H9 (cell line): ENCODE results near the gene WT1. TPM values are rescaled to one million over a fixed set of nuclear protein-coding genes. Genes with fewer than 3 reads are reported as not detected.

ENCODE experiments used
- DNase-seq: peaks from one replicate; pipeline ENCODE4 v3.0.0-alpha.2; 2017
- H2AFZ ChIP-seq: one replicate; pipeline ENCODE4 v1.6.1; 2013; ENCODE audit warnings: mild to moderate bottlenecking, low read length, control low read depth, moderate library complexity
- H2AK5ac ChIP-seq: 2 replicates; pipeline ENCODE4 v1.6.1; 2013; ENCODE audit warnings: low read length, control low read depth, mixed read lengths; ENCODE audit not compliant: insufficient read length
- H2BK120ac ChIP-seq: one replicate; pipeline ENCODE4 v1.6.1; 2013; ENCODE audit warnings: low read depth, mild to moderate bottlenecking, low read length, control low read depth, inconsistent platforms; ENCODE audit not compliant: poor library complexity, severe bottlenecking
- H2BK12ac ChIP-seq: 2 replicates; pipeline ENCODE4 v1.6.1; 2013; ENCODE audit warnings: low read length, control low read depth, mixed read lengths, low read depth; ENCODE audit not compliant: insufficient read length
- H2BK15ac ChIP-seq: 2 replicates; pipeline ENCODE4 v1.6.1; 2013; ENCODE audit warnings: low read depth, low read length, control low read depth
- H2BK20ac ChIP-seq: one replicate; pipeline ENCODE4 v1.6.1; 2013; ENCODE audit warnings: low read depth, mild to moderate bottlenecking, low read length, control low read depth, inconsistent platforms; ENCODE audit not compliant: poor library complexity, severe bottlenecking
- H2BK5ac ChIP-seq: 2 replicates; pipeline ENCODE4 v1.6.1; 2013; ENCODE audit warnings: low read length, control low read depth, mixed read lengths; ENCODE audit not compliant: insufficient read length
- H3K14ac ChIP-seq: 2 replicates; pipeline ENCODE4 v1.6.1; 2013; ENCODE audit warnings: low read length, control low read depth; ENCODE audit not compliant: insufficient read depth
- H3K18ac ChIP-seq: 2 replicates; pipeline ENCODE4 v1.6.1; 2013; ENCODE audit warnings: low read depth, mild to moderate bottlenecking, mixed read lengths, low read length, control low read depth; ENCODE audit not compliant: insufficient read length
- H3K23ac ChIP-seq: 2 replicates; pipeline ENCODE4 v1.6.1; 2013; ENCODE audit warnings: low read length, control low read depth, mixed read lengths, low read depth; ENCODE audit not compliant: insufficient read length
- H3K23me2 ChIP-seq: 2 replicates; pipeline ENCODE4 v1.6.1; 2013; ENCODE audit warnings: low read depth, mild to moderate bottlenecking, mixed read lengths, low read length, control low read depth; ENCODE audit not compliant: insufficient read length, poor library complexity, severe bottlenecking
- H3K27ac ChIP-seq: 2 replicates; pipeline ENCODE4 v1.5.1; 2013; ENCODE audit warnings: low read length, control low read depth, mixed read lengths, low read depth; ENCODE audit not compliant: insufficient read length
- H3K27me3 ChIP-seq: 2 replicates; pipeline ENCODE4 v1.6.1; 2013; ENCODE audit warnings: low read length, control low read depth, inconsistent platforms; ENCODE audit not compliant: insufficient read depth
- H3K4ac ChIP-seq: 2 replicates; pipeline ENCODE4 v1.6.1; 2013; ENCODE audit warnings: low read depth, mild to moderate bottlenecking, control low read depth, inconsistent platforms, low read length, moderate library complexity
- H3K4me1 ChIP-seq: 2 replicates; pipeline ENCODE4 v1.6.1; 2013; ENCODE audit warnings: low read length, control low read depth, inconsistent platforms; ENCODE audit not compliant: insufficient read depth
- H3K4me2 ChIP-seq: 2 replicates; pipeline ENCODE4 v1.6.1; 2013; ENCODE audit warnings: low read length, control low read depth, mixed read lengths; ENCODE audit not compliant: insufficient read length, insufficient read depth
- H3K56ac ChIP-seq: 2 replicates; pipeline ENCODE4 v1.6.1; 2013; ENCODE audit warnings: low read depth, mild to moderate bottlenecking, mixed read lengths, low read length, control low read depth; ENCODE audit not compliant: insufficient read length
- H3K79me1 ChIP-seq: 2 replicates; pipeline ENCODE4 v1.6.1; 2013; ENCODE audit warnings: low read depth, mild to moderate bottlenecking, moderate library complexity, low read length, control low read depth, inconsistent platforms; ENCODE audit not compliant: insufficient read depth, poor library complexity, severe bottlenecking
- H3K79me2 ChIP-seq: 2 replicates; pipeline ENCODE4 v1.6.1; 2013; ENCODE audit warnings: low read length, control low read depth, inconsistent platforms; ENCODE audit not compliant: insufficient read depth
- H3K9ac ChIP-seq: 2 replicates; pipeline ENCODE4 v1.6.1; 2013; ENCODE audit warnings: low read length, control low read depth, mixed read lengths; ENCODE audit not compliant: insufficient read length; ENCODE audit errors: extremely low read depth
- H3K9me3 ChIP-seq: one replicate; pipeline ENCODE4 v1.6.1; 2013; ENCODE audit warnings: low read depth, low read length, inconsistent platforms; ENCODE audit not compliant: control insufficient read depth
- H3T11ph ChIP-seq: one replicate; pipeline ENCODE4 v1.6.1; 2013; ENCODE audit warnings: mild to moderate bottlenecking, low read length, control low read depth, inconsistent platforms
- H4K20me1 ChIP-seq: one replicate; pipeline ENCODE4 v1.6.1; 2013; ENCODE audit not compliant: control insufficient read depth, insufficient read length, insufficient read depth
- H4K5ac ChIP-seq: 2 replicates; pipeline ENCODE4 v1.6.1; 2013; ENCODE audit warnings: low read depth, mild to moderate bottlenecking, mixed read lengths, low read length, control low read depth; ENCODE audit not compliant: insufficient read length
- H4K8ac ChIP-seq: replicated peaks from 2 replicates; pipeline ENCODE4 v1.6.1; 2013; ENCODE audit warnings: low read length, control low read depth, mixed read lengths, low read depth; ENCODE audit not compliant: insufficient read length
- H4K91ac ChIP-seq: 2 replicates; pipeline ENCODE4 v1.6.1; 2013; ENCODE audit warnings: low read depth, mild to moderate bottlenecking, moderate library complexity, mixed read lengths, low read length, control low read depth; ENCODE audit not compliant: insufficient read length
- H3K27ac Mint-ChIP-seq, 3 experiments: 2 replicates in 2 of 3; 3 replicates in 1 of 3; pipeline ENCODE4 v1.8.0; 2020 to 2021; ENCODE audit warnings: mixed read lengths in 3 of 3, mild to moderate bottlenecking in 1 of 3, moderate library complexity in 1 of 3
- H3K27me3 Mint-ChIP-seq: 2 replicates; pipeline ENCODE4 v1.8.0; 2021; ENCODE audit warnings: low read depth, mild to moderate bottlenecking, moderate library complexity, mixed read lengths
- H3K36me3 Mint-ChIP-seq, 3 experiments: 2 replicates in 2 of 3; 3 replicates in 1 of 3; pipeline ENCODE4 v1.8.0; 2020 to 2021; ENCODE audit warnings: low read depth in 3 of 3, mixed read lengths in 3 of 3; ENCODE audit not compliant: insufficient read depth in 1 of 3
- H3K4me1 Mint-ChIP-seq, 2 experiments: 2 replicates each; pipeline ENCODE4 v1.8.0; 2020; ENCODE audit warnings: mixed read lengths in 2 of 2
- H3K4me3 Mint-ChIP-seq, 2 experiments: 2 replicates in 1 of 2; 3 replicates in 1 of 2; pipeline ENCODE4 v1.8.0; 2020 to 2021; ENCODE audit warnings: mild to moderate bottlenecking in 2 of 2, mixed read lengths in 2 of 2, moderate library complexity in 1 of 2
- H3K9me3 Mint-ChIP-seq, 2 experiments: 2 replicates in 1 of 2; 3 replicates in 1 of 2; pipeline ENCODE4 v1.8.0; 2020; ENCODE audit warnings: mild to moderate bottlenecking in 2 of 2, mixed read lengths in 2 of 2, moderate library complexity in 1 of 2
- CTCF ChIP-seq: fragments of 200-600 bp; sonication (generic); conservative IDR thresholded peaks from 3 replicates; pipeline ENCODE4 v1.8.0; 2021; ENCODE audit warnings: antibody characterized with exemption, mild to moderate bottlenecking
- WGBS: extraction: QIAGEN DNeasy Blood & Tissue Kit; methylation state at CpG from one replicate; pipeline ENCODE4 v1.1.7; 2013; ENCODE audit warnings: missing lambda C conversion rate, low lambda C conversion rate, mixed read lengths; ENCODE audit not compliant: insufficient read length; ENCODE audit errors: extremely low coverage; 5-methylcytosine and 5-hydroxymethylcytosine counted together
- total RNA-seq: library from RNA; stranded (reverse); gene quantifications from 2 replicates; pipeline ENCODE4 v1.2.1, GENCODE V29; 2021

WT1 gene
- total RNA-seq, 1 experiment from 2014 or later: 0.20 TPM

- no peak overlapping the region for H3K56ac ChIP-seq
- H2BK15ac ChIP-seq: no peak overlapping the region
- H2BK20ac ChIP-seq: no peak overlapping the region
- no peaks in the 10 kb centered on the region for H3K23me2 ChIP-seq
- H3K9me3 ChIP-seq: no peaks in the 10 kb centered on the region
- Mint-ChIP-seq H3K9me3 (no peaks in the 10 kb centered on the region), H3K27ac (no peak overlapping the region), H3K4me1 (no peaks in the 10 kb centered on the region), H3K36me3 (no peaks in the 10 kb centered on the region), H3K4me3 (no peak overlapping the region), H3K27me3 (peaks cover 4% of the 10 kb centered on the region)
- no peak overlapping the region for H2BK12ac ChIP-seq
- H2BK120ac ChIP-seq: no peak overlapping the region
- H4K91ac ChIP-seq: no peak overlapping the region
- H3K4ac ChIP-seq: no peak overlapping the region
- no peak for TF ChIP-seq CTCF
- no peak for DNase-seq
- H3K79me1 ChIP-seq: no peaks in the 10 kb centered on the region
- WGBS: no CpG with 5 or more reads among the region's 2 CpGs
- no peak overlapping the region for H3K4me2 ChIP-seq
- no peaks in the 10 kb centered on the region for H3K27me3 ChIP-seq
- H3K4me1 ChIP-seq: no peaks in the 10 kb centered on the region
- no peak overlapping the region for H3K27ac ChIP-seq
- H2AFZ ChIP-seq: no peak overlapping the region
- H2BK5ac ChIP-seq: no peak overlapping the region
- no peak overlapping the region for H3K23ac ChIP-seq
- no peak overlapping the region for H3T11ph ChIP-seq
- no peak overlapping the region for H3K9ac ChIP-seq
- no peak overlapping the region for H3K18ac ChIP-seq
- no peak overlapping the region for H4K5ac ChIP-seq
- H4K8ac ChIP-seq: no peak overlapping the region
- H3K14ac ChIP-seq: no peak overlapping the region
- no peaks in the 10 kb centered on the region for H4K20me1 ChIP-seq
- H2AK5ac ChIP-seq: no peak overlapping the region
- H3K79me2 ChIP-seq: no peaks in the 10 kb centered on the region
These were observed 28.7 kb upstream of the WT1 start for GRCh38 chr11:32464078-32464477.
